AG09319 (cell line): ENCODE results near the gene ARL10.
"Not testable (repeated sequence)": the region's sequence is repeated elsewhere in the genome, so short reads cannot be mapped to it uniquely, and the experiment has no call there.

ENCODE experiments used
- DNase-seq: peaks from one replicate; pipeline ENCODE4 v3.0.0-alpha.2; 2010; ENCODE audit warnings: low read depth; ENCODE audit errors: extremely low read depth
- TF ChIP-seq, protein P1 (sequence below): IDR thresholded peaks from 2 replicates; pipeline ENCODE4 v1.5.1; 2011; ENCODE audit warnings: low read depth, mild to moderate bottlenecking, inconsistent platforms, low read length, moderate library complexity

Gene ARL10

DNA sequence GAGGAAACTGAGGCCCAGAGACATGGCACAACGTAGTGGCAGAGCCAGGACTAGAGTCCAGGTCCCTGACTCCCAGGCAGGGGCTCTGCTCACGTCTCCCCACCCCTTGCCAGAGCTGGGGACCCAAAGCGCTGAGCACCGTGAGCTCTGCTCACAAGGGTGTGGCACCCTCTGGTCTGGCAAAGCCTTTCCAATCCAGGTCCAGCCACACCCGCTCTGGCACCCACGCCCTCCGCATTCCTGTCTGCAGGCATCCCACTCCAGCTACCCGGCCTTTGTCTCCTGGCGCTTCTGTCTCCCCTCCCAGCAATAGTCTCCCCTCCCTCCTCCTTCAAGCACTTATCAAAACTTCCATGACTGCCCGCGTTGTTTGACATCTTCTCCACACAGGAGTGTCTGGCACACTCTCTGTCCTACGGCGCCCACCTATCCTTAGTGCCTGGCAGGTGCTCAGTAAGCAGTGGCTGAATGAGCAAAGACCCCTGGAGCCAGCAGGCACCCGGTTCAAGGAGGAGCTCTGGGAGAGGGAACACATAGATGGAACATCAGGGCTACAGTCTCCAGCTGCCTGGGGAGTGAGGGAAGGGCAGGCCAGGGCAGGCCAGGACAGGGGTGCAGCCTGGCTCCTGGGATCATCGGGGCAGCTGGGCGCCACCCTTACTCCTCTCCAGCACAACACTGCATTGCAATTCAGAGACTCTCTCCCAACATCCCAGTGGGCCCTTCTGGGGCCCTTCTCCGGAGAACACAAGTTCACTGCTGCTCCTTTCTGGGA, 35.3 kb downstream of the ARL10 start:
- DNase-seq = no peak
- TF ChIP-seq, protein P1, sequence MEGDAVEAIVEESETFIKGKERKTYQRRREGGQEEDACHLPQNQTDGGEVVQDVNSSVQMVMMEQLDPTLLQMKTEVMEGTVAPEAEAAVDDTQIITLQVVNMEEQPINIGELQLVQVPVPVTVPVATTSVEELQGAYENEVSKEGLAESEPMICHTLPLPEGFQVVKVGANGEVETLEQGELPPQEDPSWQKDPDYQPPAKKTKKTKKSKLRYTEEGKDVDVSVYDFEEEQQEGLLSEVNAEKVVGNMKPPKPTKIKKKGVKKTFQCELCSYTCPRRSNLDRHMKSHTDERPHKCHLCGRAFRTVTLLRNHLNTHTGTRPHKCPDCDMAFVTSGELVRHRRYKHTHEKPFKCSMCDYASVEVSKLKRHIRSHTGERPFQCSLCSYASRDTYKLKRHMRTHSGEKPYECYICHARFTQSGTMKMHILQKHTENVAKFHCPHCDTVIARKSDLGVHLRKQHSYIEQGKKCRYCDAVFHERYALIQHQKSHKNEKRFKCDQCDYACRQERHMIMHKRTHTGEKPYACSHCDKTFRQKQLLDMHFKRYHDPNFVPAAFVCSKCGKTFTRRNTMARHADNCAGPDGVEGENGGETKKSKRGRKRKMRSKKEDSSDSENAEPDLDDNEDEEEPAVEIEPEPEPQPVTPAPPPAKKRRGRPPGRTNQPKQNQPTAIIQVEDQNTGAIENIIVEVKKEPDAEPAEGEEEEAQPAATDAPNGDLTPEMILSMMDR = no peak

DNA sequence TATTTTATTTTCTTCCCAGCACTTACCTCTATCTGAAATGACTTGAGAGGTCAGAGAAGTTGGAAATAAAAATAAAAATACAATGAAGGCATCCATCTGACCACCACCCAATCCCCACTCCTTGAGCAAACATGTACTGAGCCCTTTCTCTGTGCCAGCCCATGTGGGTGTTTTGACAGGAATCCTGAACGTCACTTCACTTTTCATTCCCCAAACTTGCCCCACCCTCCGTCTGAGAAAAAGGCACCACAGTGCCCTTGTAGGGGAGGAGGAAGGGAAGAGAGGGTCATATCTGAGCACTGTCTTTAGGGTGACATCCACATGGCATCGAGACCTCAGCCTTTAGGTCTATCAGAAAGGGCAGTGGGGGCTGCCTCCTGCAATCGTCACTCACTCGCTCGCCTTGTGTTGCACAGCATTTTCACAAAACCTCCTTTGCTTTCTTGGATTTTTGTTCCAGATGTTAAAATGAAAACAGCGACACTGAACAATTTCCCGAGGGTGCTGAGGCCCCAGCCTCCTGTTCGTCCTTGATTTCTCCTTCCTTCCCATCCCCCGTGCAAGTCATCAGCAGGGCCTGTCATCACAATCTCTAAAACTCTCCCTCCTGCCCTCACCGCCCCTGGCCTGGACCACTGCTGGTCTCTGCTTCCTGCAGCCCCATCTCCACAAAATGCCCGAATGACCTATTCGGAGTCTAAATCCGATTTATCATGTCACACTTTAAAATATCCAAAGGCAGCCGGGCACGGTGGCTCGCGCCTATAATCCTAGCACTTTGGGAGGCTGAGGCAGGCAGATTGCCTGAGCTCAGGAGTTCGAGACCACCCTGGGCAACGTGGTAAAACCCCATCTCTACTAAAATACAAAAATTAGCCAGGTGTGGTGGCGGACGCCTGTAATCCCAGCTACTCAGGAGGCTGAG, 36.3 kb downstream of the ARL10 start:
- DNase-seq = no peak

DNA sequence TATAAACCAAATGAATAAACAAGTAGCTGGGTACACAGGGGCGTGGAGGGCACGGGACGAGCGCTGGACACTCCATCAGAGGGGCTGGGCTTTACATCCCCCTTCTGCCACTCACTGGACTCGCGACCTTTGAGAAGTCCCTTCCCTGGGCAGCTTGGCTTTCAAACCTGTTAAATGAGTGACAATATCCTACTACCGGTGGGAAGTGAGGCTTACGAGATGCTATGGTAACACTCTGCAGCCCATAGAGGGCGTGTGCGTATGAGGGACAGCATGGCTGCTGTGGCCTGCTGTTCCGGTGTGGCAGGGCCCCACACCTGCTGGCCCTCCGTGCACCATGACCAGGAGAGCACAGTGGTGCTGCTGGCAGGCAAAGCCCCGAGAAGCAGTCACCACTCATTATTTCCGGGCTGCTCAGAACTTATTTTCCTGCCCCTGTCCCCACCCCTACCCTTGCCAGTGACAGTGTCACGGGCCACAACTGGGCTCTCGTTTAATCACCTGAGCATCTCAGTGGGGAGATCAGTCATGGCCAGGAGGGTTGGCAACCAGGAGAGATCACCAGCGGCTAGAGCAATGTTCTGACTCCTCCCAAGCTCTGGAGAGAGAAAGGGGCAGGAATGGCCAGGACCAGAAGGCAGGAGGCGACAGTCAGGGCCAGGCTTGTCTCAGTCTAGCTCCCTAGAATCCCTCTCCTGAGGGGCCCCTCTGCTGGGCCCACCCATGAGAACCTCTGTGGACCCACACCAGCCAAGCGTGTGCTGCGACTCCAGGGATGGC, 40.6 kb downstream of the ARL10 start:
- TF ChIP-seq, protein P1 = no peak
- no peak for DNase-seq

More for the DNA sequence above, 36.3 kb downstream of the ARL10 start:
- TF ChIP-seq, protein P1 = no peak

DNA sequence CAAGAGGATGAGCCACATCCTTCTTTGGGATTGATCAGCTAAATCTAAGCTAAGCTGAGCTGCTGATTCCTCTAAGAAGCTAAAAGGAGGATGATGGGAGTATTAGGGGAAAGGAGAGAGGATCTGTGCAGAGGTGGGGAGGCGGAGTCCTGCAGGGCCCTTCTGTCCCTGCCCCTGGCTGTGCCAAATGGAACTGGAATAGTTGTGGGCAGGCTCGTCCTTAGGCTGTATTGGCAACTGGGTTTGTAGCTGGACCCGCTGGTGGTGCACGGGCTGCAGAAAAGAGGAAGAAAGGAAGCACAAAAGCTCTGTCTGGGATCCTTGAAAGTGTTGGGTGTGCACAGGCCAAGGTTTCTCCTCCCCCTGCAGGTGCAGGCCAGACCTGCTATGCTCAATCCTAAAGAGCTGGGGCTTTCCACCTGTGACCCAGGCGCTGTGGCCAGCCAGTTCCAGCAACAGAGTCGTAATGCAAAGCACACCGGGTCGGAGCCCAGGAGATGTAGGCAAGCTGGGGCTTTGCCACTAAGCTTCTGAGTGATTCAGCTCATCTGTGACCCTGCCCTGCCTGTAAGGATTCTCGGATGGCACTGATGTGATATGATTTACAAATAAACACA, 41.3 kb downstream of the ARL10 start:
- DNase-seq = no peak
- TF ChIP-seq, protein P1 = no peak

DNA sequence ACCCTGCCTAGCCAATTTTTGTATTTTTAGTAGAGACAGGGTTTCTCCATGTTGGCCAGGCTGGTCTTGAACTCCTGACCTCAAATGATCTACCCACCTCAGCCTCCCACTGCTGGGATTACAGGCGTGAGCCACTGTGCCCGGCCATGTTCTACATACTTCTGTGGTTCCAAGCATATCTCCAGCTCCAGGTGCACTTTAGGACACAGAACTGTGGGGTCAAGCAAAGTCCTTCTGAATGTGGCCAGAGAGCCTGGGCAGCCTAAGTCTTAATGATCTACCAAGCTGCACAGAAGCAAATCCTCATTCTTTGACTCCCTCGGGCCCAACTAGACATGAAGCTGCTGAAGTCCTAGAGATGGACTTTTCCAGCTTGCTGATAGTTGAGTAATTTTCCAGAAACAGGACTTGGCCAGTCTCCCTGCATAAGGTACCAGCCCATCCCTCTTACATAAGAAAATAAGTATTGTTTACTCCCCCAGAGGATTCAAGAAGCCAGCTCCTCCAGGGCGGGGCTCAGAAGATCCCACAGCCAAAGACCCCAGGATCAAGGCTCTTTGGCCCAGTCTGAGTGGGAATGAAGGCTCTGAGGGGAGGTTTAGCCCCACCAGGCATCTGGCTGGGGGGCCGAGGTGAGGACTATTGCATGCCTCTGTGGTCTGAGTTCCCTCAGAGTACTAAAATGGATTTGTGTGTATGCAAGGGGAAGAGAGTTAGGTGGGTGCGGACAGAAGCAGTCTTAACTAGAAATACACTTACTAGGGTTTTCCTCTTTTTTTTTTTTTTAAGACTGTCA, 42.4 kb downstream of the ARL10 start:
- TF ChIP-seq, protein P1 = no peak
- DNase-seq = no peak

DNA sequence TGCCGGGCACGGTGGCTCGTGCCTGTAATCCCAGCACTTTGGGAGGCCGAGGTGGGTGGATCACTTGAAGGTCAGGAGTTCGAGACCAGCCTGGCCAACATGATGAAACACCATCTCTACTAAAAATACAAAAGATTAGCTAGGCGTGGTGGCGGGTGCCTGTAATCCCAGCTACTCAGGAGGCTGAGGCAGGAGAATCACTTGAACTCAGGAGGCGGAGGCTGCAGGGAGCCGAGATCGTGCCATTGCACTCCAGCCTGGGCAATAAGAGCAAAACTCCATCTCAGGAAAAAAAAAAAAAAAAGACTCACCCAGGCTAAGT, 42.9 kb downstream of the ARL10 start:
- DNase-seq = not testable (repeated sequence)

DNA sequence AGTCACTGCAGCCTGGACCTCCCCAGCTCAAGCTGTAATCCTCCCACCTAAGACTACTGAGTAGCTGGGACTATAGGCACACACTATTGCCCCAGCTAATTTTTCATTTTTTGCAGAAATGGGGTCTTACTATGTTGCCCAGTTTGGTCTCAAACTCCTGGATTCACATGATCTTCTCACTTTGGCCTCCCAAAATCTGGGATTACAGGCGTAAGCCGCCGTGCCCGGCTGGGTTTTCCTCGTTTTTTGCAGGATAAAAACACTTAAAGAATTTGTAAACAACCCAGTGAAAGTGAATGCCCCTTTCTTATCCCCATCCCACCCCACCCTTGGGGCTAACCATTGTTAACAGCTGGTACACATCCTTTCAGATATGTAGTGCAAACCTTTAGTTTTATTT, 43.3 kb downstream of the ARL10 start:
- DNase-seq = no peak
- TF ChIP-seq, protein P1 = no peak
